Omental fat pad (tissue), 4 donors: ENCODE measurements around the gene STUM. TPM values are rescaled to one million over a fixed set of nuclear protein-coding genes. Genes with fewer than 3 reads are reported as not detected.

ENCODE experiments used
- ATAC-seq: fragments of 150-250 bp; one replicate; pipeline ENCODE4 v1.9.1; 2016; ENCODE audit warnings: mild to moderate bottlenecking, moderate library complexity; ENCODE audit not compliant: low FRiP score
- DNase-seq: peaks from one replicate; pipeline ENCODE4 v3.0.0-alpha.2; 2019; ENCODE audit warnings: low spot score
- CTCF ChIP-seq, 3 donors: fragments of 450-650 bp; IDR thresholded peaks; one replicate each; pipeline ENCODE4 v1.5.1; 2016 to 2017; ENCODE audit warnings: antibody characterized with exemption in 3 of 3, mild to moderate bottlenecking in 3 of 3, moderate library complexity in 2 of 3
- total RNA-seq, 4 donors: library from RNA; depleted of rRNA; stranded (reverse); fragments of >200 nt; gene quantifications; one replicate each; pipeline ENCODE4 v1.1.0, GENCODE V29; 2016

STUM gene
- total RNA-seq, 4 donors from 2014 or later: 1.9 to 2.8 (median 2.2) TPM

GRCh38 chr1:226574591-226575435 is 26.2 kb downstream of the STUM start:
- DNase-seq: no peak
- no peak for TF ChIP-seq CTCF (IDR thresholded peaks at IDR 0.05)
- ATAC-seq: no peak

GRCh38 chr1:226575436-226575720 is 26.8 kb downstream of the STUM start:
- DNase-seq (no peak), ATAC-seq (no peak)
- TF ChIP-seq CTCF (IDR thresholded peaks at IDR 0.05): no peak

GRCh38 chr1:226575739-226576378 is 27.3 kb downstream of the STUM start:
- TF ChIP-seq CTCF (IDR thresholded peaks at IDR 0.05): no peak
- ATAC-seq (no peak), DNase-seq (no peak)

GRCh38 chr1:226576601-226577000 is 28.0 kb downstream of the STUM start:
- no peak for TF ChIP-seq CTCF (IDR thresholded peaks at IDR 0.05)
- ATAC-seq (no peak), DNase-seq (no peak)

- no peak for ATAC-seq
- no peak for DNase-seq
- TF ChIP-seq CTCF (IDR thresholded peaks at IDR 0.05): no peak
Observed at GRCh38 chr1:226577401-226578180, 29.0 kb downstream of the STUM start.

GRCh38 chr1:226578946-226579578 is 30.5 kb downstream of the STUM start:
- no peak for ATAC-seq
- no peak for TF ChIP-seq CTCF (IDR thresholded peaks at IDR 0.05)
- DNase-seq: no peak
